DMS79 treated with DMSO at 0.1 percent for 48 hours (cell line): Measurements from ENCODE around the gene TAOK3.
"Not testable (repeated sequence)": the region's sequence is repeated elsewhere in the genome, so short reads cannot be mapped to it uniquely, and the experiment has no call there.

Source experiments
- DNase-seq: peaks from one replicate; lab custom pipeline; 2025; lab: John Stamatoyannopoulos, UW

TAOK3 gene

GRCh38 chr12:118137148-118137678, 235.5 kb downstream of the TAOK3 start:
- no peak for DNase-seq

- DNase-seq, result peak; percentile 5
Measured at GRCh38 chr12:118136559-118137003, 236.1 kb downstream of the TAOK3 start.

- DNase-seq, result peak; percentile 90
Measured at GRCh38 chr12:118135788-118136558, 236.7 kb downstream of the TAOK3 start, which contains the start of gene PEBP1. Gene PEBP1, plus strand, starts transcription at chr12:118136124. Its CDS starts 86 bp downstream, at chr12:118136210.

GRCh38 chr12:118129436-118129835, 243.3 kb downstream of the TAOK3 start:
- DNase-seq, result not testable (repeated sequence)

DNA sequence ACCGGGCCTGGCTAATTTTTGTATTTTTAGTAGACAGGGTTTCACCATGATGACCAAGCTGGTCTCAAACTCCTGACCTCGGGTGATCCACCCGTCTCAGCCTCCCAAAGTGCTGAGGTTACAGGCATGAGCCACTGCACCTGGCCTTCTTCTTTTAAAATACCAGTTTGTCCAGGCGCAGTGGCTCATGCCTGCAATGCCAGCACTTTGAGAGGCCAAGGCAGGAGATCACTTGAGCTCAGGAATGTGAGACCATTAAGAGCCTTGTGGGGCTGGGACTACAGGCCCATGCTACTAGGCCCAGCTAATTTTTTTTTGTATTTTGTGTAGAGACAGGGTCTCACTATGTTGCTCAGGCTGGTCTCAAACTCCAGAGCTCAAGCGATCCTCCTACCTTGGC, 244.8 kb downstream of the TAOK3 start:
- no peak for DNase-seq

- DNase-seq, result peak; percentile 69
Measured at GRCh38 chr12:118126119-118126757, 246.5 kb downstream of the TAOK3 start.

- no peak for DNase-seq
Measured at GRCh38 chr12:118125743-118126118, 247.0 kb downstream of the TAOK3 start.

DNA sequence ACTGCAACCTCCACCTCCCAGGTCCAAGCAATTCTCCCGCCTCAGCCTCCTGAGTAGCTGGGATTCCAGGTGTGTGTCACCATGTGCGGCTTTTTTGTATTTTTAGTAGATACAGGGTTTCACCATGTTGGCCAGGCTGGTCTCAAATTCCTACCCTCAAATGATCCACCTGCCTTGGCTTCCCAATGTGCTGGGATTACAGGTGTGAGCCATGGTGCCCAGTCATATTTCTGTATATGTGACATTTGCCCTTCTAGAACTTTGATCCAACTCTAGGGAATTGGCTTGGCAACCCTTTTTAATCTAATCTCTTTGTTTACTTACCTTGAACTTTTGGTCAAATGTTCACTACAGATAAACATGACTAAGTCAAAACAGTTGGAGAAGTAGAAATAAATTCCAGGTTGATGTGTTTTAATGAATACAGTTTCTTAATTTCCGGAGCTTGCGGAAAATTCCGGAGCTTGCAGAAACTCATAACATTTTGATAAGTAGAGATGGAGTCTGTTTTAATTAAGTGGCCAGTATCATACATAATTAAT, 248.3 kb downstream of the TAOK3 start:
- DNase-seq, result no peak

DNA sequence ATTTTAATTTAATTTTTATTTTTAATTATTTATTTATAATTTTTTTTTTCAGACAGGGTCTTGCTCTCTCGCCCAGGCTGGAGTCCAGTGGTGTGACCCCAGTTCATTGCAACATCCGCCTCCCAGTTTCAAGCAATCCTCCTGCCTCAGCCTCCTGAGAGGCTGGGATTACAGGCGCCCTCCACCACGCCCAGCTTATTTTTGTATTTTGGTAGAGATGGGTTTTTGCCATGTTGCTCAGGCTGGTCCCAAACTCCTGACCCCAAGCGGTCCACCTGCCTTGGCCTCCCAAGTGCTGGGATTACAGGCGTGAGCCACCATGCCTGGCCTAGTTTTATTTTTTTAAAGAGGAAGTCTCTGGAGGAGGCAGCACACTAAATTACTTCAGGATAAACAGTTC, 250.4 kb downstream of the TAOK3 start:
- DNase-seq, result no peak

- peak; percentile 37 for DNase-seq
Measured at GRCh38 chr12:118120579-118121363, 251.9 kb downstream of the TAOK3 start.

- no peak for DNase-seq
Measured at GRCh38 chr12:118119449-118119879, 253.2 kb downstream of the TAOK3 start.

DNA sequence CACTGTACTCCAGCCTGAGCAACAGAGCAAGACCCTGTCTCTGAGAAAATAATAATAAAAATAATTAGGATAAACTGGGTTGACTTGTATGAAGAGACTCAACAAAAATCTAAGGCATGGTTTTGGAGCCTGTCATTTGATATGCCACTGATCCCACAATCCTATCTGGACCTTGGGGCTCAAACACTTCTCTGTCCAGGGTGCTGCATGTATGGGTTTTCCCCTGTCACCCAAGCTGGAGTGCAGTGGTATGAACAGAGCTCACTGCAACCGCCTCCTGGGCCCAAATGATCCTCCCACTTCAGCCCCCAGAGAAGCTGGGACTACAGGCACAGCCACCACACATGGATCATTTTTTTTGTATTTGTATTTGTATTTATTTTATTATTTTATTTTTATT, 263.6 kb downstream of the TAOK3 start:
- no peak for DNase-seq

DNA sequence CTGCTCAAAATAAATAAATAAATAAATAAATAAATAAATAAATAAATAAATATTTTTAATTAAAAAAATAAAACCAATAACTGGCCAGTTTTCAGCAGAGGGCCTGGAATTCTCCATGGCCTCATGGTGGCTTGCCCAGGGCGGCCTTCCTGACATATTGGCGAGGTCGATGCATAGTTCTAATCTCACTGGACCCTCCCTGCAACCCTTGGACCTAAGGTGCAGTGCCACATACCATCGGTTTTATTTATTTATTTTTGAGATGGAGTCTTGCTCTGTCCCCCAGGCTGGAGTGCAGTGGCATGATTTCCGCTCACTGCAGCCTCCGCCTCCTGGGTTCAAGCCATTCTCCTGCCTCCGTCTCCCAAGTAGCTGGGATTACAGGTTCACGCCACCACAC, 265.0 kb downstream of the TAOK3 start:
- DNase-seq, result no peak

DNA sequence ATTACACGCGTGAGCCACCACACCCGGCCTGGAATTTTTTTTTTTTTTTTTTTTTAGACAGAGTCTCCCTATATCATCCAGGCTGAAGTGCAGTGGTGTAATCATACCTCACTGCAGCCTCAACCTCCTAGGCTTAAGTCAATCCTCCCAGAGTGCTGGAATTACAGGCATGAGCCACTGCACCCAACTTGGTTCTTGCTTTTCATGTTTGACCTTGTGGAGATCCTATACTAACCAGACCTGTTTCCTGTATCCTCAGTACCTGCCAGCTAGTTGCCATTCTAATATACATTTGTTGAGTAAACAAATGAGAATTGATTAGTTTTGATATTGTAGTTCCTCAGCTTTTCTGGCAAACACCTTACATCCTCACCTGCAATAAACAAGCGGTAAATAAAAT, 265.7 kb downstream of the TAOK3 start:
- DNase-seq, result no peak

- DNase-seq, result peak; percentile 55
Measured at GRCh38 chr12:118103601-118104382, 268.9 kb downstream of the TAOK3 start, which contains the start of gene VSIG10. Gene VSIG10, minus strand, starts transcription at chr12:118104011. Its CDS starts 340 bp downstream, at chr12:118103671.

- DNase-seq, result peak; percentile 50
Measured at GRCh38 chr12:118103201-118103600, 269.5 kb downstream of the TAOK3 start.

DNA sequence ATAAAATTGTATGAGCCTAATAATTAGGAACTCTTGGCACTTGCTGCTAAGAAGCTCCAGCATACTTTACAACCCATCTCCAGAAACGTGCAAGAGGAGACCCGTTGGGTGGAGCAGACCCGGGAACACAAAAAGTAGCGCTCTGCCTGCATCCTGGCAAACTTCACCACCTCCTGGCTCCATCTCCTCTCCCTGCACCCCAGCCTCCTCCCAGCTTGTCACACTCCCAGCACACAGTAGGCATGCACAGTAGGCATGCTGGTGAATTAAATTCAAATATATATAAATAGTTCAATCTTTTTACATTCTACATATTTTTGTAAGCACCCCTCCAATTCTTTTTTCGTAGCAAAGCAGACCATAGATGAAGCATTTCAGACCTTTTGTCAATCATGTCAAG, 270.1 kb downstream of the TAOK3 start:
- no peak for DNase-seq

DNA sequence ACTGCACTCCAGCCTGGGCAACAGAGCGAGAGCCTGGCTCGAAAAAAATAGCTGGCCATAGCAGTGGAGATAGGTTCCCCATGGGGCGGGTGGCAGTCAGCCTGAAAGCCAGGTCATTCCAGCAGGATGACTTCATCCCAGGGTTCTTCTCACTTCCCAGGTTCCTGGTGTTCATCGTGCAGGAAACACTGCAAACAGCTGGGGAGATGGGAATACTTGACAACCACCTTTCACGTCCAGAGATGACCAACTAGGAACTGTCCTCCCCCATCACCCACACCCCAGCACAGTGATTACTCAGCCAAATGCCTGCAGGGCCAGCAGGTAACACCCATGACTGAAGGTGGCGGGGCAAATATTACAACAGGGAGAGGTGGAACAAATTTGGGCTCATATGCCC, 270.6 kb downstream of the TAOK3 start:
- DNase-seq, result no peak

GRCh38 chr12:118101051-118101450, 271.7 kb downstream of the TAOK3 start:
- no peak for DNase-seq
